SIG-M5 treated with dmso at 0.1 percent for 504 hours (cell line): ENCODE measurements around the gene FBRS.
"Not testable (repeated sequence)": the region's sequence is repeated elsewhere in the genome, so short reads cannot be mapped to it uniquely, and the experiment has no call there.

Source experiments
- DNase-seq: peaks from one replicate; lab custom pipeline; 2025; ENCODE audit not compliant: unreplicated experiment; lab: John Stamatoyannopoulos, UW

Gene FBRS

DNA sequence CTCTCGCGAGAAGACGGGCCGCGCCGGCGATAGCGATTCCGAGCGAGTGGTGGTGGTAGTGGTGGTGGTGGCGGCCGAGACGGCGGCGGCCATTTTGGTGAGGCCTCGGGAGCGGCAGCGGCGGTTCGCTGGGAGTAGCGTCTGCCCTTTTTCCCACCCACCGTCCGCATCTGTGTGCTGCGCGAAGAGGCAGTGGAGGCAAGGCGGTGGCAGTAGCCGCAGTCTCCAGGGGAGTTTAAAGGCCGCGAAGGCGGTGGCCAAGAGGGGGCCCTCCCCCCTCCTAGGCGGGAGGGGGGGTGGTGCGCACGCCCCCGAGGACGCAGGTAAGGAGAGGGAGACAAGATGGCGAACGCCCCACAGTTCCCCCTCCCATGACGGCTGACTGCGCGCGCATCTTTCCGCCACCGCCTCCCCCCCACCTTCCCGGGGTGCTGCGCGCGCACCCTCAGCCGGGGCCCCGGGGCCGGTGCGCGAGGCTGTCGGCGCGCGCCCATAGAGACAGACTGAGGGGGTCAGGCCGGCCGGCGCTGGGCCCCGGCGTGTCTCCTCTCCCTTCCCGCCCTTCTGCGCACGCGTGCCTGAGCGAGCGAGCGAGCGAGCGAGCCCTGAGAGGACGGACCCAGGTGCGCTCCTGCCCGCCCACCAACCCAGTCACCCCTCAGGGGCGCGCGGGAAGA is 40.0 kb downstream of the FBRS start:
- peak; percentile 76 for DNase-seq

DNA sequence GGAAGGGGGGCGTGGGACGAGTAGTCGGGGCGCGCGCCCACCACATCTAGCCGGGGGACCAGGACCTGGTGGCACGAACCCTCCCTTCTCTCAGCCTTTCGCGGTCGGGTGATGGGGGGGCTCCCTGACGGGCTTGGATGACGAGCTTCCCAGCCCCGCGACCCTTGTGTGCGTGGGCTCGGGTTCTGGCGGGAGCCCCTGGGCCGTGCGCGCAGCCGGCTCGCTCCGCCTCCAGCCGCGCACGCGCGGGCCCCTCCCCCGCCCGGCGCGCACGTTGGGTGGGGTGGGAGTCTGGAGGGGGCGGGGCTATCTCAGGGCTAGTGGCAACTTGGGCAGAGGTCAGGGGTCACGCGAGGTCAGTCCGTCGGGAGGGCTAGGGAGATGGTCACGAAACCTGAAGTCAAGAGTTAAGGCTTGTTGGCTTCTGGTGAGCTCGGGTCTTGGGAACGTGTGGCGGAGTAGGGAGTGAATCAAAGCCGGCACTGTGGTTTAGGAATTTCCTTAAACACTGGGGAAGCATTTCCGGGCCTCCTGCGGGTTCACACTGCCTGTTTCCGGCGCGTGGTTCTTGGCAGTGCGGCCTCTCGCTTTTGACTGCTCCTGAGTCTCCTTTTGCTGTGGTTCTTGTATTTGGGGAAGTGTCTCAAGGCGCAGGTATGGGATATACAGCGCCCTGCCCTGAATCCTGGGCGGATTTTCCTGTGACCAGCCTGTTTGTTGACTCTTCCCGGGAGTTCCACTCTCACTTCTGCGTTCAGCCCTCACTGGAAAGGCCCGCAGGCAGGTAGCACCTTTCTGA is 40.8 kb downstream of the FBRS start, which contains the start of gene SRCAP:
TSS of gene SRCAP (plus strand) at position 356 of the 799 bp plus-strand sequence. CDS start 1,654 bp downstream, outside the sequence.
- DNase-seq: peak; percentile 85

DNA sequence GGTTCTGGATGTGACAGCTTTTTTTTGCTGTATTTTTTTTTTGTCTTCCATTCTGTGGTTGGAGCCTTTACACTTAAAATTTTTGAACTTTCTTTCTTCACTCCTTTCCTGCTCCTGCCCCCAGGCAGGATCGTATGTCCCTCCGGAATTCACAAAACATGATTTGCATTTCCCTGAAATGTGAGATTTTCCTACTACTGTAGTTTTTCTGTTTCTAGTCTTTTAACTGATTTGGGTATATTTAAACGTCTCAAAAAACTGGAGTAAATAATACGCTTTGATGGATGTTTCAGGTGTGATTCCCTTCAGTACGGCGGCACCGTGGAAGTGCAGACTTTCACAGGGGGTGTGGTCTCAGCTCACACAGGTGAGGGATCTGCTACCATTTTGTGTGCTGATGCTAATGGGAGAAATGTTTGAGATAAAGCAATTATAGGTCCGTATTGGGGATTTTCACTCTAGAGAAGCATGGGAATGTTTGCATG is 41.4 kb downstream of the FBRS start:
- no peak for DNase-seq

DNA sequence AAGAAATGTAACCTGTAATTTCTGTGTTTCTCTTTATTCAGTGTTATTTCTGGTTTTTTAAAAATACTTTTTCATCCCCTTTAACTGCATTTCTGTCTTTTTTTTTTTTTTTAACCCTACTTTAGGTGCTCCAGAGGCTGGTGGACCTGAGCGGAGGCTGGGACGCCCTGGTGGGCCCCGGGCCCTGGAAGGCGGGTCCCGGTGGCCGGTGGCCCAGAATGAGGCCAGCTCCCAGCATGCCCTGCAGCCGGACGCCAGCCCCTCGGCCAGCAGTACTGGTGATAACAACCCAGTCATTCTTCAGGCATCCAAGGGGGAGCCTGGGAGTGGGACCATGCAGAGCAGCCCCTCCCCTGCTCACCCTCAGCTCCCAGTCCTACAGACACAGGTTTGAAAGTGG is 42.3 kb downstream of the FBRS start:
- no peak for DNase-seq

DNA sequence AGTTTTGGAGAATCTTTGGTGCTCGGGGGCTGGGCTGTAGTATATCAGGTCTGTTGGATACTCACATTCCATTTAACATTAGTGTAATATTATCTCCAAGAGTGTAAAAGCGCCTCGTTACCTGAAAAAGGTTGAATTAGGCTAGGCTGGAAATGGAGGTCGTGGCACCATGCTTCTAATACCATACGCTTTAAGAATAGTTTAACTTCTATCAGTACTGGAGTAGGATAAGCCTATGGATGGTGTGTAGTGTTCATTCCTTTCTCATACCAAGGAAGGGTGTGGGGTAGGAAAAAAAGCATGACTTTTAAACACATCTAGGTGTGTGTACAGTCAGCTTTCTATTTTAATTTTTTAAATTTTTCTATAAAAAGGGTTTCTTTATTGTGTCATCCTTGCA is 42.7 kb downstream of the FBRS start:
- DNase-seq: no peak

DNA sequence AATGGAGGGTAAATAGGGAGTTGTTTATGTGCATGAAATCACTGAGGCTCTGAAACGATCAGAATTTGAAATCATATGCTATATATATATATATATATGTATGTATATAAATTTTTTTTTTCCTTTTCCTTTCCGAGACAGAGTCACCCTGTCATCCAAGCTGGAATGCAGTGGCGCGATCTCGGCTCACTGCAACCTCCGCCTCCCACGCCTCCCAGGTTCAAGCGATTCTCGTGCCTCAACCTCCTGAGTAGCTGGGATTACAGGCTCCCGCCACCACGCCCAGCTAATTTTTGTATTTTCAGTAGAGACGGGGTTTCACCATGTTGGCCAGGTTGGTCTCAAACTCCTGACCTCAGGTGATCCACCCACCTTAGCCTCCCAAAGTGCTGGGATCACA is 44.8 kb downstream of the FBRS start:
- not testable (repeated sequence) for DNase-seq

DNA sequence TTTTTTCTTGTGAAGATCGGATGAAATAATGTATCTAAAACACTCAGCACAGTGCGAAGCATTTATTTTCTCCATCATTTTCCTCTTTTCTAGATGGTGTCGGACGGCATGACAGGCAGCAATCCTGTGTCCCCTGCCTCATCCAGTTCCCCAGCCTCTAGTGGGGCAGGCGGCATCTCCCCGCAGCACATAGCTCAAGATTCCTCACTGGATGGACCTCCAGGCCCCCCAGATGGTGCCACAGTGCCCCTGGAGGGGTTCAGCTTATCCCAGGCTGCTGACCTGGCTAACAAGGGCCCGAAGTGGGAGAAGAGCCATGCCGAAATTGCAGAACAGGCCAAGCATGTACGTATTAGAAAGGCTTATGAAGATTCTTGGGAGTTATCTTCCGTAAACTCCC is 45.7 kb downstream of the FBRS start:
- DNase-seq: no peak

DNA sequence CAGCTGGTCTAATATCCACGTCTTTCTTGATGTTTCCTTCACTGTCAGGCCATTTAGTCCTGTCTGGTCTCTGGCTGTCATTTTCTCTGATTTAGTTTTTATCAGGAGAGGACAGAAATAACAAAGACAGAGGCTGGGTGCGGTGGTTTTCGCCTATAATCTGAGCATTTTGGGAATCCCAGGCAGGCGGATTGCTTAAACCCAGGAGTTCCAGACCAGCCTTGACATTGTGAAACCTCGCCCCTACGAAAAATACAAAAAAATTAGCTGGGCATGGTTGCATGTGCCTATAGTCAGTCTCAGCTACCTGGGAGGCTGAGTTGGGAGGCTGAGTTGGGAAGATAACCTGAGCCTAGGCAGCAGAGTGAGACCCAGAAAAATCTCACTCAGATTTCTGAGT is 47.8 kb downstream of the FBRS start:
- DNase-seq: no peak

DNA sequence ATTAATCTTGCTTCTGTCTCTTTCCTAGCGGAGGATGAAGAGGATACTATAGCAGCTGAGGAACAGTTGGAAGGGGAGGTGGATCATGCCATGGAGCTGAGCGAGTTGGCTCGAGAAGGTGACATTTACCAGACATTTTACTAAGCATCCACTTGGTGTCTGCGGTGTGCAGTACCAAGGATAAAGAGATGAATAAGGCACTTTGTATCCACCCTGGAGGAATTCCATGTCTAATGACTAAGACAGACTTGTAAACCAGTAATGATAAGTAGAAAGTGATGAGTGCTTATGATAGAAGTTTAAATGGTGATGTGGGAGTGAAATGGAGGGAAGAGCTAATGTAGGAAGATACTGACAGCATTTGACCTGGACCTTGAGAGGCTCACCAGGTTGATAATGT is 52.7 kb downstream of the FBRS start:
- no peak for DNase-seq

DNA sequence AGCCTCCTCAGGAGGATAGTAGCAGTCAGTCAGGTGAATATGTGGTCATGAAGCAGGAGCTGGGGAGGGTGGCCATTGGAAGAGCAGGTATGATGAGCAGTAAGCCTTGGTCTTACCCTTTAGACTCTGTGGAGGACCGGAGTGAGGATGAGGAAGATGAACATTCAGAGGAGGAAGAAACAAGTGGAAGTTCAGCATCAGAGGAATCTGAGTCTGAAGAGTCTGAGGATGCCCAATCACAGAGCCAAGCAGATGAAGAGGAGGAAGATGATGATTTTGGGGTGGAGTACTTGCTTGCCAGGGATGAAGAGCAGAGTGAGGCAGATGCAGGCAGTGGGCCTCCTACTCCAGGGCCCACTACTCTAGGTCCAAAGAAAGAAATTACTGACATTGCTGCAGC is 53.5 kb downstream of the FBRS start:
- DNase-seq: no peak

DNA sequence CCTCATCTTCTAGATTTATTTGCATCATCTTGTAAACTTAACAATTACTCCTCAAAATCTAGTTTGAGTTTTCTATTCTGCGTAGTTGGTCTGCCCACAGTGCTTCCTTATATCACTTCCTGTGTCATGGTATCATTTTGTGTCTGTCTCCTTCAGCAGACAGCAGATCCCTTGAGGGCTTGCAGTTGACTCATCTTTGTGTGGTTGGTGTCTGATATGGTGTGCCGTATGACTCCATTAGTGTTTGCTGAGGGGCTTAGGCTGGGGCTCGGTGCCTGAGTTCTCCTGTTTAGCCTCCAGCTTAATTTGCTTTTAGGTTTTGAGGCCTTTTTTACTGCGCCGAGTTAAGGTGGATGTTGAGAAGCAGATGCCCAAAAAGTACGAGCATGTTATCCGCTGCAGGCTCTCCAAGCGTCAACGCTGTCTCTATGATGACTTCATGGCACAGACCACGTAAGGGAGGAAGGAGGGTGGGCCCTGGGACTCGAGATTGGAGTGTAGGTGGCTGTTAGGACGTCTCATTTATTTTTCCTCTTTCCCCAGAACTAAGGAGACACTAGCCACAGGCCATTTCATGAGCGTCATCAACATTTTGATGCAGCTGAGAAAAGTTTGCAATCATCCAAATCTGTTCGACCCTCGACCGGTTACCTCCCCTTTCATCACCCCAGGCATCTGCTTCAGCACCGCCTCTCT is 57.7 kb downstream of the FBRS start:
- peak; percentile 70 for DNase-seq

DNA sequence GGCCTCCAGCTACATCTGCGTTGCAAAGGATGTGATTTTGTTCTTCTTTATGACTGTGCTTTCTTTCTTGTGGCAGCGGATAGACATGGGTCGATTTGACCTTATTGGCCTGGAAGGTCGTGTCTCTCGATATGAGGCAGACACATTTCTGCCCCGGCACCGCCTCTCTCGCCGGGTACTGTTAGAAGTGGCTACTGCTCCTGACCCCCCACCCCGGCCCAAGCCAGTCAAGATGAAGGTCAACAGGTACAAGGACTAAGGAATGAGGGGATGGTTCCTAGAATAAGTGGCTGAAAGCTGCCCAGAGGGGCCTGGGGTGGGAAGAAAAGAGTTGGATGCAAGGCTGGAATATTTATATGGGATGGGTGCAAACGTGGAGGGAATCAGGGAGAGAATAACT is 61.9 kb downstream of the FBRS start:
- DNase-seq: no peak
